ENCODE results near the gene EXOC3. TPM values are rescaled to one million over a fixed set of nuclear protein-coding genes. Genes with fewer than 3 reads are reported as not detected.

The EXOC3 gene
- total and polyA plus RNA-seq, 10 of the 15 experiments (the other 5 are each of a cell fraction or from before 2014, with no cell fraction given) = 1.6 to 53.0 (median 27.9) TPM

DNA sequence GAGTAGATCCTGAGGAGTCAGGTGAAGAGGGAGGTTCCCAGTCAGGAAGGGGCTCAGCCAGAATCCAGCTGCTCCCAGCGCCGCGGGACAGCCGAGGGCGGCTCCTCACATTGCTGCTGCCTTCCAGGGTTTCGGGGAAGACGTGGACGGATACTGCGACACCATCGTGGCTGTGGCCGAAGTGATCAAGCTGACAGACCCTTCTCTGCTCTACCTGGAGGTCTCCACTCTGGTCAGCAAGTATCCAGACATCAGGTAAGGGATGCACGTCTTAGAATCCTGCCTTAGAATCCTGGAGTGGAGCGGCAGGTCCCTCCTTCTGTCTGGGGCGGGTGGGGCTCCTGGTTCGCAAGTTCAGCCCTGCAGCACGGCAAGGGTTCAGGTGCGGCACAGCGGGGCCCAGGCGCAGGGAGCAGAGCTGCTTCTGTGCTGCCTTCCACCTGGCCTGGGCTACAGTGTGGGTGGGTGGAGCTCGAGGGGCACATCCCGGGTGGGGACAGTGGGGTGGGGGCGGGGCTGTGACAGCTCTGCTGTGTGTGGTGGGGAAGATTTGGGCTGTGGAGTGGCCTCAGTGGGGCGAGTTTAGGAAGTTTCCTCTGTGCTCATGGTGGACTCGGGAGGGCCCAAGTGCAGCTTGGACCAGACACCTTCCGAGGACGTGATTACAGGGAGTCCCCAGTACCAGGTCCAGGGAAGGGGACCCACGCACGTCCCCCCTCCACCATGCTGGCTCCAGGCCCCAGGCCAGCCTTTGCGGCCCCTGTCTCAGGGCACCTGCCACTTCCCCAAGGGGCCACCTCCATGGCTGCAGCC lies 22.8 kb downstream of the EXOC3 start:
- FAIRE-seq = no peak
- ChIA-PET POLR2A (no interaction called here), RAD21 (ENCODE audit: unreplicated experiment) (no interaction called here), CTCF (interaction anchor here (1.1 kb wide), 1 partner anchor 35 kb away, joined by 3 read pairs; no protein-coding TSS in a partner anchor), SMC1A (ENCODE audit: uncharacterized antibody, unreplicated experiment) (interaction anchor here (1.0 kb wide), 1 partner anchor 17 kb away, joined by 3 read pairs; no protein-coding TSS in a partner anchor)
- ATAC-seq = no peak
- in situ Hi-C loops (cut with MboI) (no loop called here), intact Hi-C loops (cut with micrococcal nuclease; ENCODE audit: unreplicated experiment) (no loop called here)
- H3K4me3 ChIP-seq = no peak overlapping the region
- TF ChIP-seq NFYB (IDR thresholded peaks at IDR 0.05; ENCODE audit: insufficient read depth, low read depth, low read length) = no peak
- TF ChIP-seq CEBPZ (IDR thresholded peaks at IDR 0.05; ENCODE audit: low read depth, low read length) = no peak
- TF ChIP-seq POLR2A (IDR thresholded peaks at IDR 0.05; ENCODE audit: low read depth, low read length) = no peak
- TF ChIP-seq NR2C2 (IDR thresholded peaks at IDR 0.05; ENCODE audit: borderline replicate concordance, control insufficient read depth, insufficient read length, low read depth) = no peak
- no peak for TF ChIP-seq STAT3 (IDR thresholded peaks at IDR 0.05; ENCODE audit: low read depth, low read length)
- TF ChIP-seq SMAD5 (IDR thresholded peaks at IDR 0.05; ENCODE audit: low read depth) = no peak
- no peak for TF ChIP-seq IKZF1 (conservative IDR thresholded peaks at IDR 0.05)
- TF ChIP-seq CHD1 (IDR thresholded peaks at IDR 0.05; ENCODE audit: low read depth, low read length) = no peak
- TF ChIP-seq RELA (IDR thresholded peaks at IDR 0.05; ENCODE audit: borderline replicate concordance, partially characterized antibody) = no peak
- TF ChIP-seq CBX5 (IDR thresholded peaks at IDR 0.05; ENCODE audit: low read depth) = no peak
- TF ChIP-seq MEF2B (IDR thresholded peaks at IDR 0.05; ENCODE audit: partially characterized antibody, poor library complexity, severe bottlenecking) = no peak
- TF ChIP-seq SMARCA5 (IDR thresholded peaks at IDR 0.05) = no peak
- no peak for TF ChIP-seq WRNIP1 (IDR thresholded peaks at IDR 0.05; ENCODE audit: borderline replicate concordance, low read depth, low read length)
- no peak for TF ChIP-seq POLR2AphosphoS2 (IDR thresholded peaks at IDR 0.05; ENCODE audit: low read depth, low read length)
- no peak for TF ChIP-seq E2F4 (IDR thresholded peaks at IDR 0.05; ENCODE audit: low read depth, low read length)
- WGBS (ENCODE audit: insufficient coverage, insufficient replicate concordance, low lambda C conversion rate, missing lambda C conversion rate) = 94% methylated on average over 27 of the region's 29 CpGs
- no peaks in the 10 kb centered on the region for H3K4me1 ChIP-seq (ENCODE audit: control insufficient read depth, insufficient read depth, low read length)
- no peaks in the 10 kb centered on the region for H4K20me1 ChIP-seq (ENCODE audit: control insufficient read depth, insufficient read depth)
- no peak overlapping the region for H3K9ac ChIP-seq (ENCODE audit: control insufficient read depth, insufficient read depth, low read length)
- H3K27me3 ChIP-seq (replicated peaks in 1 of 2; ENCODE audit: control insufficient read depth in 2 of 2, insufficient read depth in 2 of 2, low read length in 1 of 2) = no peaks in the 10 kb centered on the region
- H3K9me3 ChIP-seq (replicated peaks; ENCODE audit: control insufficient read depth, insufficient read depth, low read length) = no peaks in the 10 kb centered on the region; the same call in 2 of the 3 replicates
- no TSS peak for BruUV-seq (replicated peaks)
- H3K4me2 ChIP-seq (ENCODE audit: control insufficient read depth, insufficient read depth) = no peak overlapping the region
- H3K36me3 ChIP-seq (ENCODE audit: control insufficient read depth in 2 of 2, insufficient read depth in 2 of 2, low read length in 1 of 2) = peaks cover 16 to 17% of the 10 kb centered on the region in 2 experiments; a peak in 3 of 4 replicates
- no peak overlapping the region for H3K27ac ChIP-seq (ENCODE audit: control insufficient read depth, insufficient read depth)
- no peak for DNase-seq (ENCODE audit: low read depth, low spot score)
- peaks cover under 1% of the 10 kb centered on the region for H3K79me2 ChIP-seq (ENCODE audit: control insufficient read depth, insufficient read depth, low read length)
- no peak overlapping the region for H2AFZ ChIP-seq (ENCODE audit: control insufficient read depth, low read depth, low read length)
